ENCODE results near the gene SMIM35.

DNA sequence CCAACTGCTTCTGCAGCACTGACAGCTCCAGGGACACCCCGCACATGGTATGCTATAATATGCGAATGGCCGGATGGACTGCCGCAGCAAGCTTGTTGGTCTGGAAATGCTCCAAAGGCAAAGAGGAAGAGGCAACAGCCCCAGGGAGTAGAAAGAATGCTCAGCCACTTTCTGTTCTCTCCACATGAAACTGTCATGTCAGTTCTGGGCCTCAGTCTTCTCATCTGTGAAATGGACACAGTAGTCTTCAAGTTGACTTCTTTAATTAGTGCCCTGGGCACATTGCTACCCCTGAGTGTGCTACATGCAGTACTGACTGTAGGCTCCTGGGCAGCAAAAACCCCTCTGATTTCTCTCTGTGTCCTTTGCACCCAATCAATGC lies 80.6 kb downstream of the SMIM35 start:
- no peak for TF ChIP-seq CTBP1 (IDR thresholded peaks at IDR 0.05; ENCODE audit: borderline replicate concordance)
- TF ChIP-seq FOXK2 (IDR thresholded peaks at IDR 0.05): no peak
- no peak for TF ChIP-seq SP1 (IDR thresholded peaks at IDR 0.05)
- TF ChIP-seq L3MBTL2 (conservative IDR thresholded peaks at IDR 0.05): no peak
- TF ChIP-seq FOXA1 (IDR thresholded peaks at IDR 0.05): no peak
